HS-27A (cell line): Measurements from ENCODE around the gene CCDC85C.

Experiments
- DNase-seq: peaks from one replicate; pipeline ENCODE4 v3.0.0-alpha.2; 2012; ENCODE audit warnings: low read depth, missing footprints

Gene CCDC85C

GRCh38 chr14:99522025-99522401, 82.0 kb downstream of the CCDC85C start:
- no peak for DNase-seq

DNA sequence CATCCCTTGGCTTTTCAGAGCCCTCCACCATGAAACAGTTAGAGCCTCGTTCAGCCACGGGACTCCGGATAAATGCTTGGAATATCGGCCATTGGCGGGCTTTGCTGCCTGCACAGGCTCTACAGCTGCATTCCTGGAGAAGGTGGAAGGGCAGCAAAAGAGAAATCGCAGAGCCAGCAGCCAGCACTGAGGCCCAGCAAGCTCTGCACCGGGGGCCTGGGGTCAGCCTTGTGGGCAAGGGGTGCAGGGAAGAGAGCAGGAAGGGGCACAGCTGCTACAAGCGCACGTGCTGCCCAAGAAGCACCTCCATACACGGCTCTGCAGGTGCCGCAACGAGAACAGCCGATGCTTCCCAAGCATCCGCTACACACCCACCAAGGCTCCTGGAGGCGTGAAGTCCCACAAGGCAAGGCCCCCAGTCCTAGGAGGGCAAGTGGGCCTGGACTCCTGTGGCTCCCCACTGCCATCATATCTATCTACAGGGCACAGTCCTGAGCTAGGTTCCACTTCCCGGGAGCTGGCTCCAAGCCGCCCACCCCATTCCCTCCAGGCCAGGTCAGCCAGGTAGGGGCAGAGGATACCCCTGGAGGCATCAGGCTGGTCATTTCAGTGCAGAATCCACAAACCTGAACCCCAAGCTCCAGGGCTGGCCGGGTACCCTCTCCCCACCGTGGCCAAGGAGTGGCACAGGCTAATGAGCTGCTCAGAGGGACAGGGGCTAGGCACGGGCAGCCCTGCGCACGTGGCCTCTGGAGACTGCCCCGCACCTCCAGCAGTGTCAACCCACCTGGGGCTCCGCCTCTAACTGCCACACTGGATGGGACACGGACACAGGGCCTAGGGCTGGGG, 82.6 kb downstream of the CCDC85C start:
- no peak for DNase-seq

- no peak for DNase-seq
These were observed 83.4 kb downstream of the CCDC85C start for GRCh38 chr14:99520571-99521081.

- DNase-seq: no peak
These were observed 84.0 kb downstream of the CCDC85C start for GRCh38 chr14:99519931-99520421.

- no peak for DNase-seq
These were observed 84.6 kb downstream of the CCDC85C start for GRCh38 chr14:99519347-99519881.

GRCh38 chr14:99518441-99519346, 85.3 kb downstream of the CCDC85C start:
- no peak for DNase-seq

DNA sequence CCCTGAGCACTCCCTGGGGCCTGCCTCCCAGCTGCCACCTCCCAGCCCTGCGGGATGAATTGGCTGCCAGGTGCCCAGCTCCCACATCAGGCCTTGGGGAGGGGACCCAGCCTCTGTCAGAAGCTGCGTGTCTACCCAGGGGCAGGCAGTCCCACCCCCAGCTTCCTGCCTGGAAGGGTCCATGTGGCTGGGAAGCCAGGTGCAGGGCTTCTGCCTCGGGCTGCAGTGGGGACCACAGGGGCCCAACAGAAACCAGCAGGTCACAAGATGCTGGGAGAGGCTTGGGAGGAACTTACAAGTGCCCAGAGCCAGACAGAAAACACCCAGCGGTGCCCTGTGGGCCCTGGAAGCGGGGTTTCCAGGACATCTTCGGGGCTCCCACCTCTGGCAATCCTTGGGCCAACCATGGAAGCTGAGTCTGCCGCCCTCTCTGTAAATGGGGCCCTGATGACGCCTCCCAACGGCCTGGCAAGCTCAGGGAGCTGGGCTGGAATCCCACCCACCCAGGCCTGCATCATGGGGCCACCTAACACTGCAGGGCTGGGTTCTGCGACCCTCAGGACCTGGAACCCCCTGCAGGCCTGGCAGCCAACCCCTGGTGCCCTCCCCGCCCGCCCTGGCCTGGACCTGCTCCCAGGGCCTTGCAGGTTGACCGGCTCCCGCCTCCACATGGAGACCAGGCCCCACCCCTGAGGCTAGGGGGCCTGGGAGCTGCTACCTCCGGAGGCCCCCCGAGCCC, 86.2 kb downstream of the CCDC85C start:
- no peak for DNase-seq

GRCh38 chr14:99516871-99517642, 87.0 kb downstream of the CCDC85C start:
- DNase-seq: no peak

- DNase-seq: no peak
These were observed 87.7 kb downstream of the CCDC85C start for GRCh38 chr14:99516156-99516870.

DNA sequence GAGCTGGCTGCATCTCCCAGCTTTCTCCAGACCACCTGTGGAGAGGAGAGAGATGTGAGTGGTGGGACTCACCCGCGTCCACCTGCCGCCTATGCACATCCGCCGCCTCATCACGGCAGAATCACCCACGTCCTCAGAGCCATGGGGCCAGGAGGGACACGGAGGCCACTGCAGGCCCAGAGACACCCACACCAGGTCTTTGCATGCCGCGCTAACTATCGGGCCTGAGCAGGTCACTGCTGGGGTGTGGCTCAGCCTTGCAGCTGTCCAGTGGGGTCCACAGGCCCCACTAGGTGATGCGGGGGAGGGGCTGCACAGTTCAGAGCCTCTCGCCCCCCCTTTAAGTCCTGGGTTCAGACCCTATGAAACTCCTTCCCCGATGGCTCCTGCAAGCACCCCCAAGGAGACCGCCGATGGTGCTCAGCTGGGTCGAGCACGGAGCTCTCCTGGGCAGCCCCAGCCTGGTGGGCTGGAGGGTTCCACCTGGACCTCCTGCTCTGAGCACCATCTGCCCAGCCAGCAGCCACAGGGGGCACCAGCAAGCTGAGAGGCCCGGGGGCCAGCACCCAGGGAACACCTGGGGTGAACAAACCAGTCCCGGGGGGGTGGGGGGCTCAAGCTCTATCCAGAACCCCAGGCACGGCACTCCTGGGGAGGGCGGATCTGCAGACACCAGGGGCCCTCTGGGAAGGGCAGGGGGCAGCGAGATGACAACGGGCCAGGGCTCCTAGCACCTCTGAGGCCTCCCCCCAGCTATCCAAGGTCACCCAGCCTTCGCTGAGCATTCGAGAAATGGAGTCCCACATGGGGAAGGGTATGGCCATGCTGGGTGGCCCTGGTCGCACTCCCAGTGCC, 88.5 kb downstream of the CCDC85C start:
- no peak for DNase-seq

GRCh38 chr14:99514552-99515300, 89.3 kb downstream of the CCDC85C start:
- no peak for DNase-seq

GRCh38 chr14:99513946-99514551, 90.0 kb downstream of the CCDC85C start:
- DNase-seq: no peak

GRCh38 chr14:99513183-99513694, 90.8 kb downstream of the CCDC85C start:
- no peak for DNase-seq

- no peak for DNase-seq
These were observed 91.3 kb downstream of the CCDC85C start for GRCh38 chr14:99512571-99513182.

GRCh38 chr14:99512110-99512449, 91.9 kb downstream of the CCDC85C start:
- DNase-seq: no peak

- no peak for DNase-seq
These were observed 92.4 kb downstream of the CCDC85C start for GRCh38 chr14:99511421-99512109.
